ENCODE measurements around the gene NRF1.
"Not testable (repeated sequence)": the region's sequence is repeated elsewhere in the genome, so short reads cannot be mapped to it uniquely, and the experiment has no call there.

The NRF1 gene

DNA sequence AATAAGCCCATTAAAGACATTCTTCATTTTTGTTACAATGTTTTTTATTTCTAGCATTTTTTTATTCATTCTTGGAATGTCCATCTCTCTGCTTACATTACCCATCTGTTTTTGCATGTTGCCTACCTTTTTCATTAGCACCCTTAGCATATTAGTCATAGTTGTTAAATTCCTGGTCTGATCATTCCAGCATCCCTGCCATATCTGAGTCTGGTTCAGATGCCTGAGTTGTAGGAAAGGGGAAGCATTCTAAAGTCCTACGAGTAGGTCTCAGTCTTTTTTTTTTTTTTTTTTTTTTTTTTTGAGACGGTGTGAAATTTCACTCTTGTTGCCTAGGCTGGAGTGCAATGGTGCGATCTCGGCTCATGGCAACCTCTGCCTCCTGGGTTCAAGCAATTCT, 19.7 kb upstream of the NRF1 start:
- H3K4me1 Mint-ChIP-seq (ENCODE audit: low read depth in 2 of 2): no peaks in the 10 kb centered on the region
- H3K4me3 Mint-ChIP-seq: no peak overlapping the region
- ATAC-seq (replicated peaks) (no peak), DNase-seq (no peak)
- no peaks in the 10 kb centered on the region for H3K9me3 Mint-ChIP-seq
- H3K27ac Mint-ChIP-seq: no peak overlapping the region
- no peaks in the 10 kb centered on the region for H3K36me3 Mint-ChIP-seq (ENCODE audit: insufficient read depth)
- peaks cover 12 to 43% of the 10 kb centered on the region in 2 donors for H3K27me3 Mint-ChIP-seq

DNA sequence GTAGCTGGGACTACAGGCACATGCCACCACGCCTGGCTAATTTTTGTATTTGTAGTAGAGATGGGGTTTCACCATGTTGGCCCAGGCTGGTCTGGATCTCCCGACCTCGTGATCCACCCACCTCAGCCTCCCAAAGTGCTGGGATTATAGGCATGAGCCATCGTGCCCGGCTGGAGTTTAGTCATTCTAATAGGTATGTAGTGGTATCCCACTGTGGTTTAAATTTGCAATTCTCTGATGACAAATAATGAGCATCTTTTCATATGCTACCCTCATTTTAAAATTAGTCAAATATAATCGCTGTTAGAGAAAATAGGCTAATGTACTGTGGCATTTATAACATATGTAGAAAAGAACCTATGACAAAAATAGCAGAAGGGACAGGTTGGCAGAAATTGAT, 15.1 kb upstream of the NRF1 start:
- not testable (repeated sequence) for H3K4me1 Mint-ChIP-seq (ENCODE audit: low read depth in 2 of 2); ATAC-seq (replicated peaks); DNase-seq; H3K36me3 Mint-ChIP-seq (ENCODE audit: insufficient read depth); H3K9me3 Mint-ChIP-seq; H3K27ac Mint-ChIP-seq; H3K4me3 Mint-ChIP-seq
- peaks cover 0 to 14% of the 10 kb centered on the region in 2 donors for H3K27me3 Mint-ChIP-seq

DNA sequence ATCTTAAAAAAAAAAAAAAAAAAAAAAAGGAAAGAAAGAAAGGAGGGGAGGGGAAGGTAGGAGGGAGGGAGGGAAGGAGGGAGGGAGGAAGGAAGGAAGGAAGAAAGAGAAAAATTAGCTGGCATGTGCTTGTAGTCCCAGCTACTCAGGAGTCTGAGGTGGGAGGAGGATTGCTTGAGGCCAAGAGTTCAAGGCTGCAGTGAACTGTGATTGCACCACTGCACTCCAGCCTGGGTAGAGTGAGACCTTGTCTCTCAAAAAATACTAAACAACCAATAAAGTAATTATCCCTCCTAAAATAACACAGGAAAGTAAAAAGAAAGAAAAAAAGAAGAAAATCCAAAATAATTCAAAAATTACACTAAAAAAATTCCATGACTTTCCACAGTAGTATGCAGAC, 13.8 kb upstream of the NRF1 start:
- no peaks in the 10 kb centered on the region for H3K36me3 Mint-ChIP-seq (ENCODE audit: insufficient read depth)
- H3K9me3 Mint-ChIP-seq: no peaks in the 10 kb centered on the region
- no peak overlapping the region for H3K4me3 Mint-ChIP-seq
- H3K4me1 Mint-ChIP-seq (ENCODE audit: low read depth in 2 of 2): no peaks in the 10 kb centered on the region
- no peak overlapping the region for H3K27ac Mint-ChIP-seq
- ATAC-seq (replicated peaks) (no peak), DNase-seq (no peak)
- H3K27me3 Mint-ChIP-seq: peaks cover 0 to 2% of the 10 kb centered on the region in 2 donors

DNA sequence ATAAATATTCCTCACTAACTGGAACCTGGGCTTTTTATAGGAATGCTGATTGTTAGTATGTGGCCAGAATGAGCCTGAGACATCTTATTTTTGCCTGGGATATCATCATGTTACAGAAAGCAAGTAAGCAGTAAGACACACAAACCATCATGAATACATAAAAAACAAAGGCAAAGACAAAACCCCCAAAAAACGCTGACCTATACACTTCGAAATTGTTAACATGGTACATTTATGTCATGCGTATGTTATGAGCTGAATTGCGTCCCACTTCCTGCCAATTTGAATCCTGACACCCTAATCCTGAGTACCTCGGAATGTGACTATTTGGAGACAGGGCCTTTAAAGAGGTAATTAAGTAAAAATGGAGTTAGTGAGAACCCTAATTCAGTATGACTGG, 12.3 kb upstream of the NRF1 start:
- Mint-ChIP-seq H3K4me1 (ENCODE audit: low read depth in 2 of 2) (no peaks in the 10 kb centered on the region), H3K27ac (peak overlapping the region in 1 of 2 donors; percentile 5), H3K36me3 (ENCODE audit: insufficient read depth) (no peaks in the 10 kb centered on the region), H3K4me3 (no peak overlapping the region), H3K9me3 (no peaks in the 10 kb centered on the region), H3K27me3 (no peaks in the 10 kb centered on the region)
- ATAC-seq (replicated peaks): no peak
- DNase-seq: no peak

DNA sequence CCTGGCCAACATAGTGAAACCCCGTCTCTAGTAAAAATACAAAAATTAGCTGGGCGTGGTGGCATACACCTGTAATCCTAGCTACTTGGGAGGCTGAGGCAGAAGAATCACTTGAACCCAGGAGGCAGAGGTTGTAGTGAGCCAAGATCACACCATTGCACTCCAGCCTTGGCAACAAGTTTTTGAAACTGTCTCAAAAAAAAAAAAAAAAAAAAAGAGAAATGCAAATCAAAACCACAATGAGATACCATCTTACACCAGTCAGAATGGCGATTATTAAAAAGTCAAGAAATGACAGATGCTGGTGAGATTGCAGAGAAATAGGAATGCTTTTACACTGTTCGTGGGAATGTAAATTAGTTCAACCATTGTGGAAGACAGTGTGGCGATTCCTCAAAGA, 7.9 kb upstream of the NRF1 start:
- not testable (repeated sequence) for H3K27ac Mint-ChIP-seq; DNase-seq; H3K27me3 Mint-ChIP-seq; H3K4me3 Mint-ChIP-seq; ATAC-seq (replicated peaks); H3K4me1 Mint-ChIP-seq (ENCODE audit: low read depth in 2 of 2); H3K36me3 Mint-ChIP-seq (ENCODE audit: insufficient read depth); H3K9me3 Mint-ChIP-seq

DNA sequence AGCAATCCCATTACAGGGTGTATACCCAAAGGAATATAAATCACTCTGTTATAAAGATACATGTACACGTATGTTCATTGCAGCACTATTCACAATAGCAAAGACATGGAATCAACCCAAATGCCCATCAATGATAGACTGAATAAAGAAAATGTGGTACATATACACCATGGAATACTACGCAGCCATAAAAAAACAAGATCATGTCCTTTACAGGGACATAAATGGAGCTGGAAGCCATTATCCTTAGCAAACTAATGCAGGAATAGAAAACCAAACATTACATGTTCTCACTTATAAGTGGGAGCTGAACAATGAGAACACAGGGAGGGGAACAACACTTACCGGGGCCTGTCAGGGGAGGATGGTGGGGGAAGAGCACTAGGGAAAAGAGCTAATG, 7.5 kb upstream of the NRF1 start:
- not testable (repeated sequence) for H3K36me3 Mint-ChIP-seq (ENCODE audit: insufficient read depth); ATAC-seq (replicated peaks); H3K9me3 Mint-ChIP-seq; DNase-seq; H3K4me3 Mint-ChIP-seq; H3K27me3 Mint-ChIP-seq; H3K27ac Mint-ChIP-seq
- peaks cover 7 to 10% of the 10 kb centered on the region in 2 donors for H3K4me1 Mint-ChIP-seq (ENCODE audit: low read depth in 2 of 2)

DNA sequence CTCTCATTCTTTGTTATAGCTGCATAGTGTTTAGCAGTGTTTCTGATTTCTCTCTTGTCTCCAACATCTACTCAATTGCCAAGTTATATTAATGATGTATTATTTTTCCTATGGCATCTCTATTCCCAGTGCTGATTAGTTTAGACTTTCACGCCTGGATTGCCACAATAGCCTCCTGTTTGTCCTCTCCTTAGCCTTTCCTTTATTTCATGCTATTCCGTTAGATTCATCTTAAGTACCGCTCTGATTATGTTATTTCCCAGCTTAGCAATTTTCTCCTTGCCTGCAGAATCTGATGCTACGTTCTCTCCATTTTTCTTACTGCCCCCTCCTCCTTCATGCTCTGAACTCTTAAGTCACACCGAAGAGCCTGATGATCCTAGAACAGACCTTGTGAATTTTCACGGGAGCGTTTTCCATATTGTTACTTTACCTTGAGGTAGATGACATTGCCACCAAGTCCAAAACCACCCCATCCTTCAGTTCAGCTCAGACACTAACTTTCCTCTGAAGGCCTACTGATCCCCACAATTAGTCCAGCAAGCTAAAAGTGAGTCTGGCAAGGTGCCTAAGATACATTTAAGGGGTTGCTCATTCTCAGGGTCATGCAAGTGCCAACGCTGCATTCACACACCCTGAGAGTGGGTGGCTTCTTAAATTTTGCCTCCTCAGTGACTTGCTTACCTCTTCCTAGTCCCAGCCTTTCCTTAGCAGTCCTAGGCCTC, 6.6 kb upstream of the NRF1 start:
- Mint-ChIP-seq H3K9me3 (no peaks in the 10 kb centered on the region), H3K27ac (peak overlapping the region in 1 of 2 donors; percentile 10), H3K36me3 (ENCODE audit: insufficient read depth) (peaks cover 12% of the 10 kb centered on the region), H3K27me3 (no peaks in the 10 kb centered on the region), H3K4me1 (ENCODE audit: low read depth in 2 of 2) (peaks cover 15 to 19% of the 10 kb centered on the region in 2 donors), H3K4me3 (no peak overlapping the region)
- DNase-seq (no peak), ATAC-seq (replicated peaks) (no peak)

DNA sequence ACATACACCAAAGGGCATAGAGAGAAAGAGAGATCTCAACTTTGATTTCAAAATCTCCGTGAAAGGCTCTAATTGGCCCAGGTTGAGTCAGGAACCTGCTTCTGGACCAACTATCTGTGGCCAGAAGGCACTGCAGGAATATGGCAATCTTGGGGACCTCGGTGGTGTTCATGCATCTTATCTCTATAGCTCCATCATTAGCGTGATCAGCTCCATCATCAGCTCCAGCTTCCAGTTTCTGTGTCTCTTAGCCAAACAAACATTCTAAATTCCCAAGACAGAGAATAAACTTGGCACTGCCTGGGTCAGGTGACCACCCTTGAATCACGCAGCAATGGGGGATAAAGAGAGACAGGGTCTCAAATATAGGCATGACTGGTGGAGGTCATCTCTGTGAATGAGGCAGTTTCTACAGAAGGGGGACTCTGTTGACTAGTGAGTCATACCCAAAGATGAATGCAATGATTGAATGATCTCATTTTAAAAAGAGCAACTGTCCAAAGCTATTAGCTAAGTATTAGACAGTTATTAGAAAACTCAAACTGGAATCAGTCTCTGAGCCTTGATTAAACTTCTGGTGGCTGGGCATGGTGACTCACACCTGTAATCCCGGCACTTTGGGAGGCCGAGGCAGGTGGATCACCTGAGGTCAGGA, 5.4 kb upstream of the NRF1 start:
- peaks cover 19 to 30% of the 10 kb centered on the region in 2 donors for H3K4me1 Mint-ChIP-seq (ENCODE audit: low read depth in 2 of 2)
- H3K9me3 Mint-ChIP-seq: no peaks in the 10 kb centered on the region
- ATAC-seq (replicated peaks) (no peak), DNase-seq (no peak)
- peaks cover 19% of the 10 kb centered on the region for H3K36me3 Mint-ChIP-seq (ENCODE audit: insufficient read depth)
- no peaks in the 10 kb centered on the region for H3K27me3 Mint-ChIP-seq
- H3K27ac Mint-ChIP-seq: peak overlapping the region in 1 of 2 donors; percentile 23
- no peak overlapping the region for H3K4me3 Mint-ChIP-seq

DNA sequence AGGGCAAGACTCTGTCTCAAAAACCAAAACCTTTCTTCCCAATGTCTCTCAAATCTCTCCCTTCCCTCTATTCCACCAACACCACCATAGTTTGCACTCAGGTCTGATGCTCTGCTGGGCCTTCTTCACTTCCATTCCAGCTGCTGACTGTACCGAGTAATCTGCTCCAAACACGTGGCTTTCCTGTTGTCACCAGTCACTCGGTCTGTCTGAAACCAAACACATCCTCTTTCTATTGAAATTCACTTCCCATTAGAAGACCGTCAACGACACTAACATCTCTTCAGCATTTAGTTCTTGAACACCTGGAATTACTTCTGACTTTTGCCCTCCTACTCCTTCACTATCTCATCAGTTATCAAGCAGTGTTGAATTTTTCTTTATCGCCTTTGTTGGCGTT, 4.7 kb upstream of the NRF1 start:
- no peak for DNase-seq

DNA sequence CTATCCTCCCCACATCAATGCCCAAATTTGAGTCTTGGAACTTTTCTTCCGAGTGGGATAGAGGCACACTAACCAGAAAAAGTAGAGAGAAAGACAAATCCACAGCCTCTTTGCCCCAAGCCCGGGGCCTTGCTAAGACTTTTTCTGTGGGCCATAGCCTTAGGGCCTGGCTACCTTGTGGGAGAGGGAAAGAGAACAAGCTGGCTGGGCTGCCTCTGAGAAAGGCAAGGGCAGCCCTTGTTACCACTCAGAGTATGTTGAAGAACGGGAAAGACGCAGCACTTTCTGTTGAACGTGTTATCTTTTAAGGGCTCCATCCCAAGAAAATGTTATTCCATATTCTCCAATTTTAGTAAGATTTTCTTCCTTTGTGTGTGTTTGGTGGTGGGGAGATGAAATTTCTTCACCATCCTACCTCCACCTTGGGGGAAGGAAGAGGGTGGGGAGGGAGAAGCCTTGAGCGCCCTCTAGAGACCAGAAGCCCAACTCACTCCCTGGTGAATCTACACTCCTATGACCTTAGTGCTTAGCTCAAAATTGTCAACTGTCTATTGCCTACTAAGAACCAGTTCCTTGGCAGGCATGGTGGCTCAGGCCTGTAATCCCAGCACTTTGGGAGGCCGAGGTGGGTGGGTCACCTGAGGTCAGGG, 3.9 kb upstream of the NRF1 start:
- DNase-seq (peak; percentile 47 to 58 (median 53)), ATAC-seq (replicated peaks) (no peak)
- Mint-ChIP-seq H3K27ac (peak overlapping the region in 1 of 2 donors; percentile 29), H3K27me3 (no peaks in the 10 kb centered on the region), H3K9me3 (no peaks in the 10 kb centered on the region), H3K36me3 (ENCODE audit: insufficient read depth) (peaks cover 24% of the 10 kb centered on the region), H3K4me3 (no peak overlapping the region), H3K4me1 (ENCODE audit: low read depth in 2 of 2) (peaks cover 21 to 36% of the 10 kb centered on the region in 2 donors)

More for the DNA sequence above, 4.7 kb upstream of the NRF1 start:
- Mint-ChIP-seq H3K36me3 (ENCODE audit: insufficient read depth) (peaks cover 21% of the 10 kb centered on the region), H3K4me3 (no peak overlapping the region), H3K9me3 (no peaks in the 10 kb centered on the region), H3K4me1 (ENCODE audit: low read depth in 2 of 2) (peaks cover 19 to 32% of the 10 kb centered on the region in 2 donors), H3K27me3 (no peaks in the 10 kb centered on the region), H3K27ac (peak overlapping the region; percentile 23 to 29)
- ATAC-seq (replicated peaks): no peak

DNA sequence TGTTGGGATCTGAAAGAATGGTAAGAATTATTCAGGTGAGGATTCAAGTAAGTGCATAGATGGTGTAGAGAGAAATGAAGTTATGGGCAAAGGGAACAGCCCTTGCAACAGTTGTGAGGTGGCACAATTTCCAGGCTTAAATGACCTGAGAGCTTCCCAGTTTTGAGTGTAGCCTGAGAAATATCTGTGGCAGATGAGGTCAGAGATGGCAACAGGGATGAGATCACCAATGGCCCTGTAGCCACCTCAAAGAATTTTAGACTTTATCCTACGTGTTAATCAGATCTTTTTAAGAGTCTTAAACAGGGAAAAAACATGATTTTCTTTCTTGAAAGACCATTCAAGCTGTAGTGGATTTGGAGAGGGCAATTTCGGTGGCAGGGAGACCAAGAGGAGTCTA, 1.9 kb upstream of the NRF1 start:
- peak overlapping the region; percentile 90 to 95 for H3K4me3 Mint-ChIP-seq
- peak overlapping the region; percentile 93 to 98 for H3K27ac Mint-ChIP-seq
- H3K27me3 Mint-ChIP-seq: no peaks in the 10 kb centered on the region
- ATAC-seq (replicated peaks): no peak
- no peak for DNase-seq
- H3K36me3 Mint-ChIP-seq (ENCODE audit: insufficient read depth): peaks cover 25% of the 10 kb centered on the region
- no peaks in the 10 kb centered on the region for H3K9me3 Mint-ChIP-seq
- H3K4me1 Mint-ChIP-seq (ENCODE audit: low read depth in 2 of 2): peaks cover 30 to 51% of the 10 kb centered on the region in 2 donors

DNA sequence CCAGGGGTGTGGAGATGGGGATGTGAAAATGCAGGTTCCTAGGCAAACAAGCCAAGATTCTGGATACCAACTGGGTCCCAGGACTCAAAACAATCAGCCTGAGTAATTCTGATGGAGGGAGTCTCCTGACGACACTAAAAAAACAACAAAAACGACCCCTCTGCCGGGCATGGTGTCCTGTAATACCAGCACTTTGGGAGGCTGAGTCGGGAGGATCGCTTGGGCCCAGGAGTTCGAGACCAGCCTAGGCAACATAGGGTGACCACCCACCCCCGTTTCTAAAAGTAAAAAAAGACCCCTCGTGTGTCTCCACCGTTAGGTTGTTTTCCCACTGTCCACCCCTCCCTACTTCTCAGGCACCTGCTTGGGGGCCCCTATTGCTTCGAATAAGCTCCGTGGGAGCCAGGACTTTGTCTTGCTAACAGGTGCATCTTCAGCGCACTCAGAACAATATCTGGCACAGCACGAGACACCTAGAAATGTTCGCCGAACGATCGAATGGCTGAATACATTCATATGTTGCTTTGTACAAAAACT, 743 bp upstream of the NRF1 start:
- DNase-seq: peak in 1 of 3 experiments; percentile 4
- peaks cover 33 to 56% of the 10 kb centered on the region in 2 donors for H3K4me1 Mint-ChIP-seq (ENCODE audit: low read depth in 2 of 2)
- peak overlapping the region; percentile 93 to 98 for H3K27ac Mint-ChIP-seq
- H3K27me3 Mint-ChIP-seq: no peaks in the 10 kb centered on the region
- peak overlapping the region; percentile 90 to 95 for H3K4me3 Mint-ChIP-seq
- no peak for ATAC-seq (replicated peaks)
- no peaks in the 10 kb centered on the region for H3K9me3 Mint-ChIP-seq
- peaks cover 25% of the 10 kb centered on the region for H3K36me3 Mint-ChIP-seq (ENCODE audit: insufficient read depth)

DNA sequence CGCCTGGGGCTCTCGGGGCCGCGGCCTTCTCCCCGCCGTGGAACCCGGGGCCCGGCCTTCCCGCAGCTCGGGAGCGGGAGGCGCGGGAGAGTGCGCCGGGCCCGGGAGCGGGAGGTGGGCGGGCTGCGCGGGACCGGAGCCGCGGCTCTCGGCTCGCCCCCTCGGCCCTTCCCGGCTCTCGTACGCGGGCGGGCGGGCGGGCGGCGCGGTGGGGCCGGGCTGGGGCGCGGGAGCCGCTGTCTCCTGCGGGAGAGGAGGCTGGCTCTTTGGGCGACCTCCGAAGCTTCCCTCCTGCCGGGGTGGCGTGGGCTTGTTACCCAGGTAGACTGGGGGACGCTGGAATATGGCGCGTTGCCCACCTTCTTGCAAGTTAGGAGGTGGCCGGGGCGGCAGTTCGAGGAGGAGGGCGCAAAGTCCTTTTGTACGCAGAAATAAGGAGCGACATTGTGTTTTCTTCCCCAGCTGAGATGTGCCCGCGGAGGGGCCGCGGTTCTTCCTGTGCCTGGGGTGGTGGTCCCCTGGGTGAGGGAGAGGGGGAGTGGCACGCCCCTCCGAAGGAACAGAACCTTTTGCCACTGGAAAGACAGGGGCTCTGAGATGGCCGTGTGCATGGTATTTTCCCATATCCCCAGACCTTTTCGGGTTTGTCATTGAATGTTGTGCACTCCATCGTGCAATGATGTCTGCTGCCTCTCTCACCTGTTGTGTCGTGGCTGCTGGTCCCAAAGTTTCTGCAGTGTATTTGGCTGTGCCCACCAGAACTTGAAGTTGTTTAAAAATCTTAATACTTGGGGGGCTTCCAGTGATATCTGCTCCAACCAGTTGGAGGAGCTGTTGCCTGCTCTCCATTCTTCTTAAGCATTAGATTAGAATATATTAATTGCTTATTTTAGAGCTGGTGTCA, 844 bp downstream of the NRF1 start:
- Mint-ChIP-seq H3K27me3 (no peaks in the 10 kb centered on the region), H3K4me3 (peak overlapping the region; percentile 88 to 95), H3K4me1 (ENCODE audit: low read depth in 2 of 2) (peaks cover 39 to 62% of the 10 kb centered on the region in 2 donors), H3K36me3 (ENCODE audit: insufficient read depth) (peaks cover 23% of the 10 kb centered on the region), H3K27ac (peak overlapping the region; percentile 93 to 98), H3K9me3 (no peaks in the 10 kb centered on the region)
- DNase-seq (peak; percentile 21 to 44 (median 24)), ATAC-seq (replicated peaks) (no peak)
